ENCODE data around the gene EXT2.

The EXT2 gene

DNA sequence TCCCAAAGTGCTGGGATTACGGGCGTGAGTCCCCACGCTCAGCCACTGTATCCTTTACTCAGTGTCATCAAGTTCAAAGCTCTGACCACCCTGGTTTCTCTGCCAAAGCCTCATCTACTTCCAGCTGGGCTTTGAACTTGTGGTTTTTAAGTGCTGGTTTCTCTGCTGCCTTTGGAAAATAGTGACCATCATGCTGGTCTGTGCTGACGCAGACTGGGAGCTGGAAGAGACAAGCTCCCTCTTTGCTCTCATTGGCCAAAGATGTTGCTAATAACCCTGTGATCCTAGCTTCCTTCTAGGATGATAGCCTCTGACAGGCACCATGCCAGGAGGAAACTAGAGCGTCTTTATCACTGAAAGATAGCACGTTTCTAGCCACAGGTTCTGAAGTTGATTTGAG is 152.0 kb downstream of the EXT2 start:
- DNase-seq = no peak

DNA sequence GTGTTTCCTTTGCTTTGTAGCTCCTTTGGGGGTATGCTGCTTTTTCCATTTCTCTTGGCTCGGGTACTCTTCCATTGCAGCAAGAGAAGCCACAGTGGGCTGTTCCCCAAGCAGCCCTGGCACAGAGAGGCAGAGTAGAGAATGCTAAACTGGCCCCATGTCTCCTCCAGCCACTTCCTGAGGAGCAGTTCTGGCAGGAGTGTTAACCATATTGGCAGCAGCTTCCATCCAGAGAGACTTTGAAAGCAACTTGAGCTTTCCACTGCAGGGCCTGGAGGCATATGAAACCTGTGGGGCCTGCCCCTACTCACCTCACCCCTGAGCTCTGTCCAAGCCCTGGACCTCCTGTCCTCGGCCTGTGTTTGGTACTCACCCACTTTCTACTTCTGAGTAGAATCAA is 152.6 kb downstream of the EXT2 start:
- DNase-seq = no peak

DNA sequence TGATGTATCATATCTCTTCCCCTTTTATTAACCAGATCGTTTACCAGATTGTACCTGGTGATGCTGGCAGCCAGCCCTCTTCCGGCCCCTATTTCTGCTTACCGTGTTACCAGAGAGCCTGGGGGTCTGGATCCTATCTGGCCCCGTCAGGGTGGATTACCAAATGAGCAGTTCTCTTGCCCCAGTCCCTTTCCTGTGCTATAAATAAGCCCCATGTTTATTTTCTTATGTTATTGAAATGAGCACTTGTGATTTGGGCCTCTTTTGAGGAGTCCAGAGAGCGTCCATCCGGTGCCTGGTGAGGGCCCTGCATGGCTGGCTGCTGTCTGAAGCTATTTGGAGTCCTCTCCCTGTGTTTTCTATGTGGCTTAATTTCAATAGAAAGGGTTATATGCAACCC is 154.9 kb downstream of the EXT2 start:
- no peak for DNase-seq

DNA sequence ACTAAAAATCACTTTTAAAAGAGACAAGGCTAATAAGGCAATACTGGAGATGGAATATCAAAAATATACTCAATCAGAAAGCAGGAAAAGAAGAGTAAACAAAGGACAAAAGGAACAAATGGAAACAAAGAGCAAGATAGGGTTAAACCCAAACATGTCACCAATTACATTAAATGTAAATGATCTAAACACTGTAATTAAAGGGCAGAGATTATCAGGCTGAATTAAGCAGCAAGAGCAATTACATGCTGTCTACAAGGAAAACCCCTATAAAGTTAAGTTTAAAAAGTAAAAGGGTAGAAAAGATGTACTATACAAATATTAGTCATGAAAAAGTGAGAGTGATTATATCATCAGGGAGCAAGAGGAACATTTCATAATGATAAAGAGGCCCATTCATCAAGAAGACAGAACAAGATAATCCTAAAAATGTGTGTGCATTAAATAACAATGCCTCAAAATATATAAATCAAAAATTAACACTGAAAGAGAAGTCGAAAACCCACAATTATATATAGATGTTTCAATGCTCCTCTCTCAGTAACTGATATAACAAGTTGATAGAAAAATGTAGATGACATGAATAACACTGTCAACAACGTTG is 157.6 kb downstream of the EXT2 start:
- DNase-seq = no peak

DNA sequence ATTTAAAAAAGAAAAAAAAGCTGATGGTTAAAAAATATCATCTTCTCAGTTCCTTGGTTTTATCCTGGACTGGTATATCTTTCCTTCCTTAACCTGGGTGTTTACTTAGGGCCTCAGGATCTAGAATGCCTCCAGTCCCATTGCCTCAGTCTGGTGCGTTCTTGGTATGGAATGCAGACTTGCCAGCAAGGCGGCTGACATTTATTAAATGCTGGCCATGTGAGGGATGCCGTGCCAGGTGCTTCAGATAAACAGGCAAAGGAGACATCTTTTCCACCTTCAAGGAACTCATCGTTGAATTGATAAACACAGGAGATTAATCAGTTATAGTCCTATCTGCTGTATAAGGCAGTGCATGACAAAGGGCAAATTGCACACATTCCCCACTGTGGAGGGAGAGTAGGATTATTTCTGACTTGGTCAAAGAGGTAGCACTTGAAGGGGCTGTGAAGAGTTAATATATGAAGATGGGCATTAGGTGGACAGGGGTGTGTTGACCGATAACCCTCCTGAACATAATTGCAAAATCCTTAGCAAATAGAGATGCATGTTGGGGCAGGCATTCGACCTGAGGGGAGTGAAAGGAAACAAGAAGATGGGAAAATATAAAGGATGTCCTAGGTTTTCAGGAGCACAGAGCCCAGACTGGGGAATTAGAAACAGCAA is 160.1 kb downstream of the EXT2 start:
- DNase-seq = no peak

DNA sequence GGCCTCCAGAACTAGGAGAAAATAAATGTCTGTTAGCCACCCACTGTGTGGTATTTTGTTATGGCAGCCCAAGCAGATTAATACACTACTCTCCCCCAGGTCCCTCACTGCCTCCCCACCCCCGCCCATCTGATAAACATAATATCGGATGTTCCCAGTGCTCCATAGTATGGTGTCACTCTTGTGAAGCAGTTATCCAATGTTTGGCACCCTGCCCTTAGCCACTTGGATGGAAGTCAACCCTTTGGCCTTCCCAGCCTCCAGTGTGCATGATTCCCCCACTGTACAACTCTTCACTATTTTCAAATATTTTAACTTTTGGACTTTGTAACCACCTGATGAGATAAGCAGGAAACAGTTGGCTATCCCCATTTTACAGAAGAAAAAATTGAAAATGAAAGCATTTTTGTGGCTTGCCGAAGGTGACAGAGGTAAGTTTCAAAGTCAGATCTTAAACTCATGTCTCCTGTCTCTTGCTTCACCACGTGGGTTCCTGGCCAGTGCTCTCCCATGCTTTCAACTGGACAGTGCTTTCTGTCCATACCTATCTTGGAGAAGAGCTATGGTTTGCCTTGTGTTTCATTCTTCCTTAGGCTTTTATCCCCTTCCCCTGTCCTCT is 161.3 kb downstream of the EXT2 start:
- DNase-seq = no peak

DNA sequence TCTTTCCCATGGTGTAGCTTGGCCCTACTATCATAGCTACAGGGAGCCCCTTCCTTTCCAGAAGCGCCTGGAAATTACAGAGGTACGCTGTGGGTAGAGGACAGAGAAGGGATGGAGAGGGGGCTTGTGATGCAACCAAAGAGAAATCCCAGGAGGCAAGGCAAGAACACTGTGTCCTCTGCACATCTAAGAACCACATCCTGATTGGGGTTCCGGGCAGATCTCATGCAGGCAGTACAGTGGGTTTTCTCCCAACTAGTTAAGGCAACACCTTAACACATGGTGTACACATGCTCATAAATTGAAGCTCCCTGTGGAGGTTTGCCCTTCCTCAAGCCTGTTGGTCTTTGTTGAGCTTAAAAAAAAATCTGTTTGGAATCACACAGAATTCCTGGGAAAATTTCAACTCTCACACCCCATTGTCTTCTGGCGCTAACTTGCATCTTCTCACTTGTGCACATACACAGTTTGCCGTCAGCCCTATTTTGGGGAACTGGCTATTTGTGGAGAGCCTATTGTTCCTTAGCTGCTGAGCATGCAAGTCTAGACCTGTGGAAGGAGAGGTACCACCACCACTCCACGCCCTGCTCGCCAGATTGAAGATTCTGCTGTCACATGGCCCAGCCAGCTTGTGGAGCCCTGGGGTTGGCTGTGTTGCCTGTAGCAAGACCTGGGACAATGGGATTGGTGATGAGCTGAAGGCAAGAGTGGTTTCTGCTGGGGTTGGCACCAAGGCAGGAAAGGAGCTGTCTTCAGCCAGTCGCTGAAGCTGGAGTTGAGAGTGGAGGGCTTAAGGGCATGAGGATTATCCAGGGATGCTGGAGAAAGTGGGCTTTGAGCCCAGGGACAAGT is 162.1 kb downstream of the EXT2 start:
- no peak for DNase-seq

DNA sequence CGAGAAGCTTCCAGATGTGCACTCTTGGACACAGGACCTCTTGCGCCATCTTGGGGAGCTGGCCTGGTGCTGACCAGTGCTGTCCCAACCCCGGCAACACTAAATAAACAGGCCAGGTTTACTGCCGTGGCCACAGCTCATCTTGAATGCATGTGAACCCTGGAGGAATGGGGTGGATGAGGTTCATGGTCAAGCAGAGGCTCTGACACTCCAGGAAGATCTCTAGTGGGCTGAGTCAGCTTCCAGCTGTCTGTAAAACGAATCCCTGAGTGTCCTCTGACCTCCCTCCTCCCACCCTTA is 162.7 kb downstream of the EXT2 start:
- no peak for DNase-seq

DNA sequence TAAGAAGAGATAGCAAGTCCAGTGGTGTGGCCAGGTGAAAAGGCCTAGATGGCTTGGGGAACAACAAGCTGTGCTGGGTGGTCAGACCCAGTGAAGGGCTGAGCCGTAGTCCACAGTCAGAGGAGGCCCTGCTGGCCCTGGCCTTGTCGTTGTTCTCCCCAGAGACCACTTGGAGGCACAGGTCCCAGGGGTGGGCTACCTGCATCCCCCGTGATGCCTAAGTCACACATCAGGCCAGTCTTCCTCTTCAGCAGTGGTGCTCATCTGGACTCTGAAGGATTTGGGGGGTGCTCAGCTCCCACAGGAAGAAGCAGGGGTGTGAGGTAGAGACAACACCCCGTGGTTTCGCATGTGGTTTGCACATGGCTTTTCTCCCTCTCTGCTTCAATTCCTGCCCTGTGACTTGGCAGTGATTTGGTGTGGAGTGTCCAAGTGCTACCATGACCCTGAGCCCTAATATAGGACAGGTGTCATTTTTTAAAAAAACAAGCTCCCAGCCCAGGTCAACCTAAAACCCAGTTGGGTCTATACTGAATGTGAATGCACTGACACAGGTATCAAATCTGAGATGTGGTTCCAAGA is 163.5 kb downstream of the EXT2 start:
- DNase-seq = no peak

DNA sequence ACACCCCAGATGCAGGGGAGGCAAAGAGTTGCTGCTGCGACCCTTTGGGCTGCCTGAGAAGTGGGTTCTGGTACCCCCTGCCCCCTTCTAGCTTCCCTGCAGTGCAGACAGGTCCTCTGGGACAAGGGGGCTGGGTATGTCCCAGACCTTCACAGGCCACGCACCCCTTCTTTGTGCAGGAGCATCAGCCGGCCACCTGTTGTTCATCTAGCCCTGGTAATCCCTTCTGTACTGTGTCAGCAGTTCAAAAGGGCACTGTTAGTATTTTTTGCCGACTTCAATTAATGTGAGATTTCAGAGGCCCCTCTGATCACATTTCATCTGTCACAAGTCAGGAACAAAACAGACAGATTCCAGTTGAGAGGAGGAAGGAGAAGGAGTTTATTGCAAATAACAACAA is 164.6 kb downstream of the EXT2 start:
- no peak for DNase-seq

DNA sequence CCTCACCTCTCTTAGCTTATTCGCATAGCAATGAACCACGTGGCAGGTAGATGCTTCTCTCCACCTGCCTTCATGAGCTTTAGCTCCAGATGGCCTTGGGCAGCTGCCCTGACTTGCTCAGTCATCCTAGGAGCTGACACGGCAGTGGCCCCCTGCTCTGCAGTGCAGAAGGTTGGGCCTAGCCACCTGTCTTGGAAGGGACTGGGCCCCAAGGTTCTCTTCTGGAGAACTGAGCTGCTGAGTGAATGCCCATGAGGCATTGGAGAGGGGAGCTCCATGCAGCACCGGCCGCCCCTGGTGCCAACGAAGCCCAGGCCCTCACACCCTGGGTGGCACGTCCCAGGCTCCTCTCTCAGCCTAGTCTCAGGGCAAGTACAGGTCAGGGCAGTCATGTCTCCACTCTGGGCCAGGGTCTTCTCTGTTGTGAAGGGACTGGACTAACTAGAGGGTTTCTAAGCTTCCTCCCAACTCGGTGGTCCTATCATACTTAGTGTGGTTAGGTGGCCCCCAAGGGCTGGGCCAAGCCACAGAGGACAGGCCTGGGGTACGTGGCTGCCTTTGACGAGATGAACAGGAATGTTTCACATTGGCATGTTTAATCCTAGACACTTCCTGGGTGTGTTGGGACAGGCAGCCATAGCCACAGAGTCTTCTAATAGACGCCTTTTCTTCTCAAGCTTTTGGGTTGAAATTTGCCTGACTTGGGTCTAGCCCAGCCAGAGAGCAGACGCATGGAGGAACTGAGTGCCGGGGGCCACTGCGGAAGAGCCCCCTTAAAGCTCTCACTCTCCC is 166.5 kb downstream of the EXT2 start:
- no peak for DNase-seq

DNA sequence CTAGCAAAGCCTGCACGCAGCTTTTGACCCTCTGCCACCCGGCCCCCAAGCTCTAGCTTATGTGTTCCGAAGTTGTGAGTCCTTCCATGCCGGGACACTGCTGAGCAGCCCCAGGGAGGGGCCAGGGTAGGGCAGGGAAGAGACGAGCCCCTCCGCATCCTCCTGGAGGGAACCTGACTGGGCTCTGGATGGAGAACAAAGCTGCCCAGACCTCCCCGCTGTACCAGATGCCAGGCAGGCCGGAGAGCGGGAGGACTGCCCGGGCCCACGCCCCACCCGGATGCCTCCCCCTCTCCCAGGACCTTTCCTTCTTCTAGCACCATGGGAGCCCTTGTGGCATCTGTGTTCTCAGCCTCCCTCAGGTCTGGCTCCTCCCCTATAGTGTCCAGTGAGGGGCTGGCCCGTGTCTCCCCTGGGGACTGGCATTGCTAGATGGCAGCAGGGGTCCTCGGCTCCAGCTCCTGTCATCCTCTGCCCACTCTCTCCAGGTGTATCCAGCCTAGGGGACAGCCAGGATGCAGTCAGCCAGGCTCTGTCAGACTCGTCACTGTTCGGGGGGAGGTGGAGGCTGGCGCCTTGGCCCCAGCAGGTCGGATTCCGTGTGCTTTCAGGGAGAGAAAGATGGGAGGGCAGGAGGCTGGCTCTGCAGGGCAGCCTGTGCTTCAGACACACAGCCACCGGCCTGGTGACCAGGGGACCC is 168.4 kb downstream of the EXT2 start:
- DNase-seq = no peak

DNA sequence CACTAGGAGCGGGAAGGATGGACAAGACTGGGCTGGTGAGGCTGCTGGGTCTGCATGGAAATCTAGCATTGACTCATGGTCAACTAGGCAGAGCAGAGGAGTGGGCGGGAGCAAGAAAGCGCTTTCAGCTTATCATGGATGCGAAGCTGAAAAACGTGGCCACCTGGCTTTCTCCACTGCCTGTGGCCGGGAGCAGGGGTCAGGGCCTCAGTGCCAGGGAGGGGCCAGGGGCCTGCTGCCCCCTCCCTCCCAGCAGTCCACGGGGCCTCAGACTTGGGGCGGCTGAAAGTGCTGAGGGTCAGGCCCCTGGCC is 168.9 kb downstream of the EXT2 start:
- DNase-seq = no peak

DNA sequence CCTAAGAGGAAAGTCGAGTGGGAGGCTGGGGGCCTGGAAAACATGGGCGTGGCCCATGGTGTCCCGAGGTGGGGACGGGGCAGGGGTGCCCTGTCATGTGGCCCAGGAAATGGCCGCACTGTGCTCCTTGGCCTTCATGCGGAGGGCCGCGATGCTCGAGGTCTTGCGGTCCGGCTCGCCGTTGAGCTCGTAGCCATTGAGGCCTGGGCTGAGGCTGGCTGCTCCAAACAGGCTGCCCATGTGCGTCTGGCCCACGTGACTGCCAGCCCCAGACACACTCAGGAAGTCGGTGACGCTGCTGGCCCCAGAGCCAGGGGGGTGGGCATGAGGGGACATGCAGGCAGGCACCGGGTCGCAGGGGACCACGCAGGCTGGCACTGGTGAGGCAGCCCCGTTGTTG is 169.3 kb downstream of the EXT2 start:
- DNase-seq = no peak

DNA sequence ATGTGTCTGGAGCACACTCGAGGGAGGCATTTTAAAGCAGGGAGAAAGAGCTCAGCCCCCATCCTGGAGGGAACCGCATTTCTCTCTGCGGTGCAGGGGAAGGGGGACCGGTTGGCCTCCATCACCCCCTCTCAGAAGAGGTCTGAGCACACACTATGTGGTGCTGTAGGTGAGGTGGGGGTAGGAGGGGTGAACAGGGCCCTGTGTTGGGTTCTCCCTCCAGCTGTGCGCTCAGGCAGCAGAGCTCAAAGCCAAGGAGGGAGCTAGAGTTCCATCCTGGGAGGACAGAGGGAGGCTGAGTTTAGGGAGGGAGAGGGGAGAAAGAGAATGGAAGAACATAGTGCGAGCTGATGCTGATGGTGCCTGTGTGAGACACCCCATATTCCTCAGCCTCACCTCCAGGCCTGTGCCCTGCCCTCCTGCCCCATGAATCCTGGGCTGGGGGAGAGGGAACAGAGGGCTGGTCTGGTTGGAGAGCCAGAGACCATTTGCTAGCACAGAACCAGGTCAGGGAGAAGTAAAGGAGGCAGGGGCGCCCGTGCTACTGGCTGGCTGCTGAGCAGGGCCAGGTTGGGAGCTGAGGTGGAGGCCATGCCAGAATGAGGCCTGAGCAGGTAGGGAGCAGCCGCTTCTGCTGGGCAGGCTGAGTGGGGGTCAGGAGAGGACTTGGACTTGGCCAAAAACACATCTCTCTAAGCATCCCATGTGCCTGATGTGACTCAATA is 170.7 kb downstream of the EXT2 start:
- DNase-seq = no peak

DNA sequence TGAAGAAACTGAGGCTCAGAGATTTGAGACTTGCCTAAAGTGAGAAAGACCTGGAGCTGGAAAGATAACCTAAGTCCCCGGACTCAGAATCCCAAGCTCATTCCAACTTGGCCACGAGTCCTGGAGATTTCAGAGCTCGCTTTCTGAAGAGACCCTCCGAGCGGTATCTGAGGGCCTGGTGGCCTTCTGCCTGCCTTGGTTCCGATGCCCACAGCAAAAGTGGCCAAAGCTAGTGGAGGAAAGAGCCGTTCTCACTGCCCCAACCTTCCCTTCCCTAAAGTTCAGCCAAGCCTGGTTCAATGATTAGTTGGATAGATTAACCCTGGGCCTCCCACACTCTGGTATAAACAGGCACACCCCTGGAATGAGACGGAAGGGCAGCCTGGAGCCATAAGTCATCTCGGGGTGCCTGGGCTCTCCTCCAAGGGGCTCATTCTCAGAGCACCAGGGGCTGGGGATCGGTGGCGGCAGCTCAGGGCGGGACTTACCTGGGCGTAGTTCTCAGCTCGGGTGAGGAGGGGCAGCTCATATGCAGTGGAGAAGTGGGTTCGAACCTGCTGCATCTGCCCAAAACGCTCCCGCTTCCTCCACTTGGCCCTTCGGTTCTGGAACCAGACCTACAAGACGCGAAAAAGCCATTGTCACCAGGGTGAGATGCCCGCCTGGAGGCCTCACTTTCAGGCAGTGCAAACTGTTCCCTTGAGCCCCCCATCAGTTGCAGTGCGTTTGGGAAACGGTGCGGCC is 171.7 kb downstream of the EXT2 start:
- no peak for DNase-seq

DNA sequence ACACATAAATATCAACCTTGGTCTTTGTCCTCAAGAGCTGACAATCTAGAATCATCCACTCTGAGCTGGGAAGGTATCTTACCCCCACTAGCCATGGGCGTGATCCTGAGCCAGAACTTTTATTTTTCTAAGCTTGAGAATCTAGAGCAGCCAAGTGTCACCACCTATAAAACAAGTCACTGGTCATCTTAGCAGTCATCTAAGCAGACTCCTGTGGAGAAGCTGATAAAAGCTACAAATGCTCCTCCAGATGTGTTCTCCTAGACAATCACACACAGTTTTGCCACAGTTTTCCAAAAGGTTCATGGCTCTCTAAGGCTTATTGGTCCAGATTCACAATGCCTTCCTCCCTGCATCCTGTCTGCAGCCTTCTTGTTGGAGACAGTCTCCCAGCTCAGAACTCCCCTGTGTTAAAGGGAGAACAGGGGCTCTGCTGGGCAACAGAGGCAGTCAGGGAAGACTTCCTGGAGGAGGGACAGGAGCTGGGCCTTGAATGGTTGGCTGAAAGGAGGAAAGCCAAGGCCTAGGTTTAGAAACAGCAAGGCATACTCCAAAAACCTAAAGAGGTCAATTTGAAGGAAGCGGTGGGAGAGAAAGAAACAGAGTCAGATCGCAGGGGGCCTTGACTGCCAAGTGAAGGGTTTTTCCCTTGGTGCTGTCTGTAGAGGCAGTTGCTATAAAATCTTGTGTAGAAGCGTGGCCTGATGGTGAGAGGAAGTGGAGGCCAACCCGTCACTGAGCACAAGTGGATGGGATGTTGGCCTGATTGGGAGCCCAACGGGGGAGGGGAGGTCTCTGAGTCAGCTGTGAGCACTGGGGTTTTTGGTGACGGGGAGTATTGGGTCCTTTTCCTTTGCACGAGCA is 172.5 kb downstream of the EXT2 start:
- no peak for DNase-seq

DNA sequence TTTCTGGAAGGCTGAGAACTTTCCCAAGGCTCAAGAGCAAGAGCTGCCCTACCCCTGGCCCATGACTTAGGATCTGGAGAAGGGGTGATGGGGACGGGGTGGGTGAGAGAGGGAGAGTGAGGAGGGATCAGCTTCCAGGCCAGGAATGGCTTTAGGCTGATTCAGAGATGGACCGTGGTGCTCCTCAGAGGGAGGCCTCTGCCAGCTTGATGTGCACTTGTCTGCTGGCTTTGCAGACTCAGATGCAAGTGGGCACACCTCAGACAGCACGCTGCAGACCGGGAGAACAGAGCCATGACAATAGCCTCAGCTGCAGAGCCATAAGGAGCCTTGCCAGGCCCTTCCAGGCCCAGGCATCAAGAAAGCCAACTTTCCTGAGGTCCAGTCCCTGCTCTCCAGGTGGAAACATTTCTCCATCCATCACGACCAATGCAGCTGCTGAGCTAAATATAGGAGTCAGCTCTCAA is 173.2 kb downstream of the EXT2 start:
- DNase-seq = no peak

Measured in activated naive CD4-positive, alpha-beta T cell (primary cell).